A549 (cell line): ENCODE results near the gene ASIC1.

Experiments used
- BCL3 ChIP-seq: fragments of >200 bp; sonication (Bioruptor Twin); formaldehyde crosslinking; IDR thresholded peaks from 3 replicates; pipeline ENCODE4 v1.6.1; 2016
- CHD4 ChIP-seq: fragments of 200-600 bp; sonication (generic); IDR thresholded peaks from 2 replicates; pipeline ENCODE4 v1.6.1; 2016; ENCODE audit warnings: antibody characterized with exemption, mild to moderate bottlenecking, borderline replicate concordance
- CTCF ChIP-seq: fragments of >200 bp; sonication (Bioruptor Twin); formaldehyde crosslinking; IDR thresholded peaks from 3 replicates; pipeline ENCODE4 v1.5.1; 2016
- E2F6 ChIP-seq: IDR thresholded peaks from 2 replicates; pipeline ENCODE4 v1.6.1; 2012; ENCODE audit warnings: low read depth, borderline replicate concordance
- MAFK ChIP-seq: fragments of 450-650 bp; IDR thresholded peaks from 2 replicates; pipeline ENCODE4 v1.6.1; 2014; ENCODE audit not compliant: partially characterized antibody
- PBX3 ChIP-seq: IDR thresholded peaks from 2 replicates; pipeline ENCODE4 v1.6.1; 2012
- POLR2A ChIP-seq: IDR thresholded peaks from 2 replicates; pipeline ENCODE4 v1.6.1; 2012; ENCODE audit warnings: mild to moderate bottlenecking, low read length
- RAD21 ChIP-seq, 2 experiments: fragments of >200 bp in 1 of 2; sonication (Bioruptor Twin) in 1 of 2; formaldehyde crosslinking in 1 of 2; IDR thresholded peaks in 1 of 2; conservative IDR thresholded peaks in 1 of 2; 2 replicates in 1 of 2; 3 replicates in 1 of 2; pipeline ENCODE4 v1.6.1; 2012 to 2018; ENCODE audit warnings: inconsistent platforms in 1 of 2
- RNF2 ChIP-seq: fragments of 200-600 bp; sonication (generic); IDR thresholded peaks from 2 replicates; pipeline ENCODE4 v1.6.1; 2016; ENCODE audit warnings: low read depth, mild to moderate bottlenecking, antibody characterized with exemption, moderate library complexity, borderline replicate concordance
- SMC3 ChIP-seq: fragments of >200 bp; sonication (Bioruptor Twin); formaldehyde crosslinking; IDR thresholded peaks from 3 replicates; pipeline ENCODE4 v1.6.1; 2018; ENCODE audit warnings: inconsistent platforms
- TP53 ChIP-seq: fragments of 250-450 bp; sonication (Bioruptor Pico); IDR thresholded peaks from 2 replicates; pipeline ENCODE4 v1.5.0; 2021; ENCODE audit warnings: mild to moderate bottlenecking, moderate library complexity
- USF2 ChIP-seq: fragments of 450-650 bp; IDR thresholded peaks from 2 replicates; pipeline ENCODE4 v1.6.1; 2014; ENCODE audit warnings: antibody characterized with exemption
- ZFP36 ChIP-seq: fragments of 450-650 bp; IDR thresholded peaks from 2 replicates; pipeline ENCODE4 v1.6.1; 2014; ENCODE audit warnings: borderline replicate concordance; ENCODE audit not compliant: partially characterized antibody

DNA sequence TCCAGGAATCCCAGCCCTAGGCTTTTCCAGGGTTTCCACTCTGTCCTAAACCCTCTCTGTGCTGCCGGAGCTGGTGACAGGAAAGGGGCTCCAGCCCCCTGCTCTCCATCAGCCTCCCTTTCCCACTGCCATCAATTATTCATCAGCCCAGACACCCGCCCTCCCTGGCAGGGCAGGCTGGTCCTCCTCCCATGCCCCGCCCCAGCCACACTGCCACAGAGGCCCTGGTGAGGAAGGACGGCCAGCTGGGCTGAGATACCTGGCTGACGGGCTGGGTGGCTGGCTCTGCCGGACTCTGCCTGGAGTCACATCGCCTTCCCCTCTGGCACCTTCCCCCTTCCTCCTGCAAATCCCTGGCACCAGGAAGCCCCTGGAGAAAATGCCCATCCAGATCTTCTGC lies 15.8 kb downstream of the ASIC1 start:
- no peak for TF ChIP-seq USF2
- no peak for TF ChIP-seq CTCF
- no peak for TF ChIP-seq POLR2A
- no peak for TF ChIP-seq E2F6
- TF ChIP-seq RAD21 (conservative IDR thresholded peaks at IDR 0.05 in 1 of 2, IDR thresholded peaks at IDR 0.05 in 1 of 2) = no peak
- no peak for TF ChIP-seq MAFK
- TF ChIP-seq SMC3 = no peak
- no peak for TF ChIP-seq RNF2
- no peak for TF ChIP-seq ZFP36
- TF ChIP-seq CHD4 = no peak
- TF ChIP-seq PBX3 = no peak
- TF ChIP-seq TP53 (CRISPR knock-in tag) = no peak
- no peak for TF ChIP-seq BCL3
